HepG2 (cell line): ENCODE measurements around the gene MIPEP.

ENCODE experiments used
- CTCF ChIP-seq: sonication (generic); formaldehyde crosslinking; IDR thresholded peaks from 2 replicates; pipeline ENCODE4 v1.5.0; 2020; ENCODE audit warnings: mild to moderate bottlenecking, missing genetic modification reagents, moderate library complexity
- FOXK1 ChIP-seq: sonication (generic); formaldehyde crosslinking; IDR thresholded peaks from 2 replicates; pipeline ENCODE4 v1.4.0; 2020; ENCODE audit warnings: low read depth, missing genetic modification reagents, borderline replicate concordance
- FUBP1 ChIP-seq: sonication (generic); formaldehyde crosslinking; IDR thresholded peaks from 2 replicates; pipeline ENCODE4 v1.5.1; 2020; ENCODE audit warnings: missing genetic modification reagents, mild to moderate bottlenecking, borderline replicate concordance
- SMARCE1 ChIP-seq: fragments of 450-650 bp; IDR thresholded peaks from 2 replicates; pipeline ENCODE4 v1.6.1; 2017; ENCODE audit warnings: borderline replicate concordance
- SRF ChIP-seq: IDR thresholded peaks from 2 replicates; pipeline ENCODE4 v1.6.1; 2011; ENCODE audit warnings: mild to moderate bottlenecking, low read depth, low read length, moderate library complexity
- ZBTB34 ChIP-seq: sonication (generic); formaldehyde crosslinking; IDR thresholded peaks from 2 replicates; pipeline ENCODE4 v1.8.0; 2022; ENCODE audit warnings: mild to moderate bottlenecking, missing genetic modification reagents
- ZBTB49 ChIP-seq: sonication (generic); formaldehyde crosslinking; IDR thresholded peaks from 2 replicates; pipeline ENCODE4 v1.4.0; 2020; ENCODE audit warnings: missing genetic modification reagents, borderline replicate concordance
- ZFP1 ChIP-seq: IDR thresholded peaks from 2 replicates; pipeline ENCODE4 v1.6.1; 2016
- ZNF430 ChIP-seq: sonication (generic); formaldehyde crosslinking; IDR thresholded peaks from 2 replicates; pipeline ENCODE4 v1.9.0; 2021; ENCODE audit warnings: mild to moderate bottlenecking, missing genetic modification reagents
- ZNF431 ChIP-seq: sonication (generic); formaldehyde crosslinking; IDR thresholded peaks from 2 replicates; pipeline ENCODE4 v1.9.0; 2022; ENCODE audit warnings: missing genetic modification reagents, low read depth, mild to moderate bottlenecking, borderline replicate concordance
- ZNF703 ChIP-seq: sonication (generic); formaldehyde crosslinking; IDR thresholded peaks from 2 replicates; pipeline ENCODE4 v1.5.1; 2020; ENCODE audit warnings: missing genetic modification reagents, mild to moderate bottlenecking, moderate library complexity, borderline replicate concordance
- ZSCAN29 ChIP-seq: sonication (generic); formaldehyde crosslinking; conservative IDR thresholded peaks from 2 replicates; pipeline ENCODE4 v1.4.0; 2020; ENCODE audit warnings: mild to moderate bottlenecking, missing genetic modification reagents

GRCh38 chr13:23772717-23773116, 116.5 kb downstream of the MIPEP start:
- TF ChIP-seq ZNF430 (CRISPR knock-in tag) (no peak), SMARCE1 (no peak), ZNF431 (CRISPR knock-in tag) (no peak), ZNF703 (CRISPR knock-in tag) (no peak), ZBTB34 (CRISPR knock-in tag) (no peak), ZSCAN29 (no peak), FUBP1 (CRISPR knock-in tag) (no peak), CTCF (CRISPR knock-in tag) (no peak), FOXK1 (no peak), SRF (no peak), ZFP1 (CRISPR knock-in tag) (no peak), ZBTB49 (CRISPR knock-in tag) (no peak)
